ENCODE results near the gene TP53BP2.

DNA sequence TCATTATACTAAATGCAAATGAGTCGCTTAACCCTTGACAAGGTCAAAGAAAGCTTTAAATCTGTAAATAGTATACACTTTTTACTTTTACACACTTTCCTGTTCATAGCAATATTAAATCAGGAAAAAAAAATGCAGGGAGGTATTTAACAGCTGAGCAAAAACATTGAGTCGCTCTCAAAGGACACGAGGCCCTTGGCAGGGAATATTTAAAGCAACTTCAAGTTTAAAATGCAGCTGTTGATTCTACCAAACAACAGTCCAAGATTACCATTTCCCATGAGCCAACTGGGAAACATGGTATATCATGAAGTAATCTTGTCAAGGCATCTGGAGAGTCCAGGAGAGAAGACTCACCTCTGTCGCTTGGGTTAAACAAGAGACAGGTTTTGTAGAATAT, 70.7 kb downstream of the TP53BP2 start:
- TF ChIP-seq GATA2 (IDR thresholded peaks at IDR 0.05; ENCODE audit: low read depth, low read length), result no peak
- TF ChIP-seq GATA3 (IDR thresholded peaks at IDR 0.05; ENCODE audit: low read depth, low read length), result no peak

All from SH-SY5Y (cell line).